Measurements from ENCODE around the gene NUAK2.
A peak's percentile ranks its signal among the peaks of the same experiment; 100 is the strongest.

The NUAK2 gene

DNA sequence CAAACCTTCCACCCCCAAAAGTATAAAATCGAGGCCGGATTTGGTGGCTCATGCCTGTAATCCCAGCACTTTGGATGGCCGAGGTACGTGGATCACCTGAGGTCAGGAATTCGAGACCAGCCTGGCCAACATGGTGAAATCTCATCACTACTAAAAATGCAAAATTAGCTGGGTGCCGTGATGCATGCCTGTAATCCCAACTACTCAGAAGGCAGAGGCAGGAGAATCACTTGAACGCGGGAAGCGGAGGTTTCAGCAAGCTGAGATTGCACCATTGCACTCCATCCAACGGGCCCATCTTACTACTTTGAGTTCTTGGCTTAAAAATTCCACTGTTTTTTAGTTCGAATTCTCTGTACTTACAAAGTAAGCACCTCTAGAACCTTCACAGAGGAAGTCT is 24.2 kb upstream of the NUAK2 start:
- DNase-seq = no peak

DNA sequence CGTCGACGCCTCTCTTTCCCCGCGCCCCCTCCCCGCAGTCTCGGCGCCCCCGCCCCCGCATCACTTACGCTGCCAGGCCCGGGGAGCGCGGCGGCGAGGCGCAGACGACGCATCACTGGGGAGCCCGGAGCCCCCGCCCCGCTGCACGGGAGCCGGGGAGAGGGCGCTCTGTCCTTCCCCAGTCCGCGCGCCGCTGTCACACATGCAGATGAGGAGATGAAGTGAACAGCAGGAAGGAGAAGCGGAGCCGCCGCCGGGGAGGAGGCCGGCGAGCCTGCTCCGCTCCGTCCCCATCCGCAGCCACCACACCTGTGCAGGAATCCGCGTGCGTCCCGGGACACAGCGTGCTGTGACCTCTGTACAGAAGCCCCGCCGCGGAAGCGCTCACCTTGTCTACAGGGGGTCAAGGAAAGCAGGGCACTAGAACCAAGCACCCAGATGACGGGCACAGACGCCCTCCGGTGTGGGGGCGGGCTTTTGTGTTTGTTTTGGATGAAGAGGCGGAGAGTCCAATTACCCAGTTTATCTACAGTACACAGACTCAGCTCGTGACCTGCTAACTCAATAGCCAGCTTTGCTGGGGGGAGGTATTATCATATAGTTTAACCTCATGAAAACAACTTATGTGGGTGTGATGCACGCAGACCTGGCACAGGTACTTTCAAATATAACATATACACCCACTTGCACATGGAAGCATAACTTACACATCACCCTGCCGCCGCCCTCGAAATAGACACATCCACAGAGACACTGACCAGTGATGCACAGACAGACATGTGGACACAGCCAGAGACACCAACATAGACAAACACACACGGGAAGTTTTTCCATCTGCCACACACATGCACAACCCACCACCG is 22.8 kb upstream of the NUAK2 start:
- peak; percentile 23 for DNase-seq

DNA sequence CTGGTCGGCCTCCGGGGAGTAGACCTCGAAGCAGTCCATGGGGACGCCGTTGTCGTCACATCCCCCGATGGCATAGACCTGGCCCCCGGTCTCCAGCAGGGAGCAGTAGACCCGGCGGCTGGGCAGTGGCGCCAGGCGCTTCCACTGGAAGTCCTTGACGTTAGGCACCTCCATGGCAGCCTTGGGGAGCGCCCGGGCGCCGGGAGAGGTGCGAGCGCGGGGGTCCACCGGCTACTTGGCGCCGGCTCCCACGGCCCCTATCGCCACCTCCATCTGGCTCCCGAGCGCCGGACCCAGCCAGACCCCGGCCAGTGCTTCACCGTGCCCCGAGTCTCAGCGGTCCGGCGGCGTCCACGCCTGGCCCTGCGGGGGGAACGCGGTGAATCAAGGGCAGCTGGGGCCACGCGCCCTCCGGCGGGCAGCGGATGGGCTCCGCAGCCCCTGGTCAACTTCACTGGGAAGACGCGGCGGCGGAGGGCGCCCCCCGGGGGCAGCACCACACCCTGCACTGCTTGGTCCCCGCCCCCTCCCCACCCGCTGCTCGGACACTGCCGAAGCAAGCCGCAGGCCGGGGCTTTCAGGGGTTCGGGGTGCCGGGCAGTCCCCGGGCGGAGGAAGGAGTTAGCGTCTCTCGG is 22.0 kb upstream of the NUAK2 start:
- no peak for DNase-seq

DNA sequence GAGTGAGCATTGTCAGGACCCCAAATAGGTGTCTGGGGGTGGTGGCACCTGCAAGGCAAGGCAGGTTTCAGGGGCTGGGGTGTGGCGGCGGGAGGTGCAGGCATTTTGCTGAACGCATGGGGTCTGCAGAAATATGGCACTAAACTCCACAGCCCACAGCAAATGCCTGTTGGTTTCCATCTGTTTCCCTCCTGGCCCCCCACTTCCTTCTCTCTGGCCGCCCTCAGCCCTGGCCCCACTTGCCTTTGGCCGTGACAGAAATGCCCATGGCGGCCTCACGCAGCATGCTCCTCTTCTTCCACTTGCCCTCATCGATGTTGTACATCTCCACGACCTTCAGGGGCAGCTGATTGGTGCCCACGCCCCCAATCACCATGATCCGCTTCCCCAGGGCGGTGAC is 21.4 kb upstream of the NUAK2 start:
- DNase-seq = no peak

DNA sequence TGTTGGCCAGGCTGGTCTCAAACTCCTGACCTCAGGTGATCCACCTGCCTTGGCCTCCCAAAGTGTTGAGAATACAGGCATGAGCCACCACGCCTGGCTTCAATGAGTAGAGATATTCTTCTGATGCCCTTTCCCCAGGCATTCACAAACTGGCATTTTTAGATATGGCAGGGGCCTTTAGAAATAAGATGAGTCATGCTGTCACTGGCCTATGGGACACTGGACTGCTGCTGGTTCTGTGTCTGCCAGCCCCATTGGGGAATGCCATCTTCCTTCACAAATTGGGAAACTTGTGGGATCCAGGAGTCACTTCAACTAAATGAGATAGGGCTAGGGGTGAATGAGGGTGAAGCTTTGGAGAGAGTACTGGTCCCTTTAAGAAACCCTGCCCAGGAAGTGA is 19.1 kb upstream of the NUAK2 start:
- DNase-seq = no peak

DNA sequence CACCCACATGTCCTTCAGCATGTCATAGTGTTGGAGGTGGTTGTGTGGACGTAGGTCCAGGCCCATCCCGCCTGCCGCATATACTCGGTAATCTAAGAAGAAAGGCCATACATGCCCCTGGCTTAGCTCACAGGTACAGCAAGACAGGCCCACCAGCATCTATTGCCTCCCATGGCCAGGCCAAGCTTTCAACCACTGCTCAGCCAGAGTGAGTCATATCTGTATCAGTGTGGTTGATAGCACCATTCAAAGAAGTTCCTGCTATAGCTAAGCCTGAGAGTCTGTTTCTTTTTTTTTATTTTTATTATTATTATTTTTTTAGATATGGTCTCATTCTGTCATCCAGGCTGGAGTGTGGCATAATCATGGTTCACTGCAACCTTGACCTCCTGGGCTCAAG is 18.2 kb upstream of the NUAK2 start:
- no peak for DNase-seq

DNA sequence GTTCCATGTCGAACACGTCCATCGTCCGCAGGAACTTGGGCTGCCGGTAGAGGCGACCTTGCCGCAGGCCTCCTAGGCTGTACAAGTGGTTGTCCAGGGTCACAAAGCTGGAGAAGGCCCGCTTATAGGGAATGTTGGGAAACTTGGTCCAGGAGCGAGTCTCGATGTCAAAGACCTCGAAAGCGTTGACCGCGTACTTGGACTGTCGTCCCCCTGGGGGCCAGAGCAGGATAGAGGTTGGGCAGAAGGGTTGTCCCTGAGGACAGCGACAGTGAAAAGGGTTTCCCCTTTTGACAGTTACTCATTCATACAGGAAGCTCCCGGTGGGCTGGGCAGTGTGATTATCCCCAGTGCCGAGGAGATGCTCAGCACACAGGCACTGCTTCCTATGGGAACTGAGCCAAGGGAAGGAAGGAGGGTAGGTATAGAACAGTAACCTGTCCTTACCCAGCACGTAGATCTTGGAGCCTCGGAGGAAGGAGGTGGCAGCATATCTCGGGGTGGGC is 17.7 kb upstream of the NUAK2 start:
- DNase-seq = no peak

DNA sequence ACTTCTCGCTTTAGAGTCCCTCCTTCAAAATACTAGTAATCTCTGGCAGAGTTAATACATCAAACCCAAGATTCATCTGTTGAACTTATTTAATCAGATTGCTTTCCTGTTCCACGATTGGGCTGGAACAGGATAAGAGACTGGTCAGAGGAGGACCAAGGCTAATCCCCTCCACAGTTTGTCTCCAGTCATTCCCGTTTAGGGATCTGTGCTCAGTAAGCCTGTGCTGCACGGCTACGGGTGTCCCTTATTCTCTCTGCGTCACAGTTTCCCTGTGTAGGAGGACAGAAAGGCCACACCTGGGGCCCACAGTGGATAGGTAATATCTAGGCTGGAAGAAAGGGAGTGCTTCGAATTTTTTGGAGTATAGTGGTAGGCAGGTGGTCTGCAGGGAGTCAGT is 16.5 kb upstream of the NUAK2 start:
- no peak for DNase-seq

DNA sequence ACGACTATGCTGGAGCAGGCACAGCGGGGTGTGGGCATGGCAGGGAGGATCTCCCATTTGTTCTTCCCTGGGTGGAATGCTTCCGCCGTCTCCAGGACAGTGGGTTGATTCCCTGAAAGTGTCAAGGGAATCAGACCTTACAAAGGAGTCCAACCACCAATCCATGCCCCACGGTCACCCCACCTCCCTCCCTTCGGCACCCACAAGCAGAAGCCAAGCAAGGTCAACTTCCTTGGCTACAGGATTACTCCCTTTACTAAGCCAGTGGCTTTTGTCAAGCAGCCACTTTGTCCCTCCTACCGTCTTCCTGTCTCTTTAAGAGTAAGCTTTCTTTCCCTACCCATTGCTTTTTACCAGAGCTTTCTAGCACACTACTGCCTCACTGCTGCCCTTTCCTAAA is 15.9 kb upstream of the NUAK2 start:
- no peak for DNase-seq

DNA sequence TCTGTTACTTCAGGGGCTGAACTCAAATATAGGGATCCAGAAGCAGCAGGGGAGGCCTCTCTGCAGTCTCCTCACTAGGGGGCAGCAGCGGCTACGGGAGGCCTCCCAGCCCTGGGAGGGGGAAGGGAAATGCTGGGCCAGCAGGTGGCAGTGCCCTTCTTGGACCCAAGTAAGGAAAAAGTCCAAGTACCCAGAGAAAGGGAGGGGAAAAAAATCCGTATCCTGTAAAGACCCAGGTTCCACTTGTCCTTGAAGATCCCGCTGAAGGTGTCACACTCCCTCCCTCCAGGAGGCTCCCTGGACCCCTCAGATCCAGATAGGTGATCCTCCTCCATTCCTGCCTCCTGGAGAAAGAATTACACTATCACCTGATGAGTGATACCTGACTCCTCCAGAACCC is 14.1 kb upstream of the NUAK2 start:
- peak; percentile 23 for DNase-seq

DNA sequence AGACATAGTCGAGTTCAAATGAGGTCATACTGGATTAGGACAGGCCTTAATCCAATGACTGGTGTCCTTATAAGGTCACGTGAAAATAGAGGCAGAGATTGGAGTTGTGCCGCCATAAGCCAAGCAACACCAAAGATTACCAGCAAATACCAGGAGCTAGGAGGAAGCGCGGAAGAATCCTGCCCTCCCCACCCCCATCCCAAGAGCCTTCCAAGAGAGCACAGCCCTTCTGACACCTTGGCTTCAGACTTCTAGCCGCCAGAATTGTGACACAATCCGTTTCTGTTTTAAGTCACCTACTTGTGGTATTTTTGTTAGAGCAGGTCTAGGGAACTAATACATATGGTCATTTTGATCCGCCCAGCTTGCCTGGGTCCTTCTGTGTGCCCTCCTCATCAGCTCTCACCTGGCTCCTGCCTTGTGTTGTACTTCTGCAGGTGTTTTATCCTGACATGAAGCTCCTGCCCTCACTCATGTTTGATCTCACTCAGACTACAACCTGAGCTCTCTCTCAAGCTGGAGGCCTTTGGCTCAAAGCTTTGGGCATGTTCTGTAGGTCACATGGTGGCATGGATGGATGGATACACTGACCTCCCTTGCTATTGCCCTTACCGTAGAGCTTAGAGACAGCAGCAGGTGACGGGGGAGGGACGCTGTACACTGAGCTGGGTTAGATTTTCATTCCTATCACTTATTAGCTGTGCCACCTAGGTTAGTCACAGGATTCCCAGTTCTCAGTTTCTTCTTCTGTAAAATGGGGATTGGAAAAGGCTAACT is 10.7 kb upstream of the NUAK2 start:
- no peak for DNase-seq

DNA sequence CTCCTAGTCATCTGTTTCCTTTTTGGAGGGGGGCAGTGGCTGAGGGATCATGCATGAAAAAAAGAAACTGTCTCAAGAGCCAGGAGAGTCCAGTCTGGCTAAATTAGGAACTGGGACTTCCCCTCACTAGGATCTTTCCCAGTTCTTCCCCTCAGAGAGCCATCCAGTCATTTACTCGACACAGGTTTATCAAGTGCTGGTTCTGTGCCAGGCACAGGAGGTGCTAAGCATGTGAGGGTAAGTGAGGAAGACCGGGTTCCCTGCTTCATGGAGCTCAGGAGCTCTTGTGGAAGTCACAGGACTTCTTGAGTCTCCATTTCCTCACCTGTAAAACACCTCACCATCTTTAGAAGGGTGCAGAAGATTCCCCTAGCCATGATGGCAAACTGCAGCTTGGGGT is 8.6 kb upstream of the NUAK2 start:
- no peak for DNase-seq

DNA sequence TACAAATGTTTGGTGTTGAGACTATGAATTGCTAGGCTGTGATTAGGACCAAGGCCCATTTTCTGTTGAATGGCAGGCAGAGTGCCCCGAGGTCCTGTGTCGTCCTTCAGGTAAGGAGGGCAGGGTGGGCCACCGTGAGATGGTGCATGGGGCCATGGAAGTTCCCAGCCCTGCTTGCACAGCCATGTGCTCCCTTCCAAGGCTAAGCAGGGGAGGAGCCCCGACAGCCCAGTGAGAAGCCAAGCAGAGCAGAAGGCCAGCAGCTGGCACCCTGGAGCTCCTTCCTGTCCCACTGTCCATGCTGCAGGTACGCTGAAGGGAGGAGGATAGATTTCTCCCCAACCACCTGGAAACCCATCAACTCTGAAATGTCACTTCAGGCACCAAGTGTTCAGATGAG is 8.2 kb upstream of the NUAK2 start:
- DNase-seq = no peak

DNA sequence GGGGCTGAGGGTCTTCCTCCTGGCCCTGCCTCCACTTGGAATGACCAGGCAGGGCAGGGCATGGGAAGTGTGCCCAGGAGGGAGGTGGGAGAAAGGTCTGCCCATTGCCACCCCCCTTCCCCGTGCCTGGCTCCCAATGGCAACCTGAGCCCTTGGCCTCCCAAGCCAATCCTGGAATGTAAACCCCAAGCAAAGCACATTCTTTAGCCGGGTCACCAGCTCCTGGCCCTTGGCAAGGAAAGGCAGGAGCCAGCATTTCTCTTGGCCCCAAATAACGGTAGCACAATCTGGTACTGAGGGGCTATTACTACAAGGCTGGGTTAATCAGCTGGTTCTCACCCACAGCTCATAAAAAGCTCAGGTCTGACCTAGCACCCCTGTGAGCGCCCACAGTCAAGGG is 6.9 kb upstream of the NUAK2 start:
- no peak for DNase-seq

DNA sequence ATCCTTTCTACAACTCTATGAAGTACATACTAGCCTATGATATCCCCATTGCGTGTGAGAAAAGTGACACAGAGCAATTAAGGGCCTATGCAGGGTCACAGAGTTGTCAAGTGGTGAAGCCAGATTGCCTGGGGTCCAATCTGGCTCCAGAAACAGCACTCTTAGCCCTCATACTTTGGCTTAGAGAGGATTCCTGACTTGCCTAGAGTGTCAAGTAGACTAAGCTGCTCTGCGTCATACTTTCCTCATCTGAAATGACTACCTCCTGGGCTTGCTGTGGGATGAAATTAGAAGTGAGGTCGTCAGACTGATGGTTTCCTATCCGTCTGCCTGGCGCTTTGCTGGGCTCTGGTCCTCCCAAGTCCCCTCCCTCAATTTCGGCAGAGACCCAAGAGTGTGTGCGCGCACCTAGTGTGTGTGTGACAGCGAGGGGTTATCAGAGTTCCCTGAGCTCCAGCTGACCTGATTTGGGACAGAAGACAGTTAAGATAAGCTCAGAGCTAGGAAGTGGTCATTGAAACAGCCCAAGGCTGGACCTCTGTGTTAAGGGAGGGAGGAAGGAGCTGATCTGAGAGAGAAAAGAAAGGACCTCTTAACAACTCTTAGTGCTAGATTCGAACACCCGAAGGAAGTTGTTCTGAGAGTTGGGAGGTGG is 5.4 kb upstream of the NUAK2 start:
- no peak for DNase-seq

DNA sequence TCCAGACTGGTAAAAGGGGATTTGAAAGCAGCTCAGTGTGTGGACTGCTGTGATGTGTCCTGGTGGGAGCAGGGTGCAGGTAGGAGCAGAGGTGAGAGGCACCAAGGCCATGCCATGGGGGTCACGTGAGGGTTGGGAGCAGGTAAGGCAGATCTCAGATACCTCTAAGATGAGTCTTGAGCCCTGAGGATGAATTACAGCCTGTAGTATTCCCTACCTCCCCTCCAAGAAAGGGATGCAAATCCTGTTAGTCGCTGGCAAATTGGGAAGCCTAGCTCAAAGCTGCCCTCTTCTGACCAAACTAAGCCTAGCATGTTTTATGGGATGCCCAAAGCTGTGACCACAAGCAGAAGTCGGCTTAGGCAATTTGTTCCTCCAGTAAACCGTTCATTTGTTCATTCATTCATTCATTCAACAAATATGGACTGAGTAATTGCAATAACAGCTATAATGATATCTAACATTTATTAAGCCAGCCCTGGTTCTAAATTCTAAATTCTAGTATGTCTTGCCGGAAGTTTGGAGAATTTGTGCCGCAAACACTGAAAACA is 3.9 kb upstream of the NUAK2 start:
- no peak for DNase-seq

DNA sequence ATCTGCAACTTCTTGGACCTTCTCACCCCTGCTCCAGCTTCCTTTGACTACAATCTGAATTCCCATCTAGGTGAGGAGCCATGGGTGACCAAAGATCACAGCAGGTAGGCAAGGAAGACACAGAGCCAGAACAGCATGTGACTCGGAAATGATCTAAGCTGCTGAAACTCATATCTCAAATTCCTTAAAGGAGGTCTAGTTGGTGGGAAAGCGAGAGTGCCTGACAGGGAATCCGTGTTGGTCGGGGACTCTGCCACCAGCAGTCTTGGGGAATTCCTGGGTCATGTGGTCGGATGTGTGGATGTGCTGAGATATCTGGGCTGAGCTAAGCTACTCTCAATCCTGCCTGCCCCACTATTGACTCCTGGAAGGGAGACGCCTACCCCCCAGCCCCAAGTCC is 3.2 kb upstream of the NUAK2 start:
- no peak for DNase-seq

DNA sequence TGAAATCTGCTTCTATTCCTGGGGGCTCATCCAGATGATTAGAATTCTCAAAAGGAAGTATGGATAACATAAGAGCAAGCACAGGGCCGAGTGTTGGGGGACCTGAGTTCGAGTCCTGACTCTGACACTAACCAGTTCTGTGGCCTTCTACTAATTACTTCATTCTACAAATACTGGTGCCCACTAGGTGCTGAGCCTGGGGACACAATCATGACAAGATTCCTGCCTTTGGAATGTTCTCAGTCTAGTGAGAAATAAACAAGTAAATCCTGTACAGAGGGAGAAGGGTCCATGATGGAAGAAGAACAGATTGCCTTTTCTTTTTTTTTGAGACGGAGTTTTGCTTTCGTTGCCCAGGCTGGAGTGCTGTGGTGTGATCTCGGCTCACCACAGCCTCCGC is 2.2 kb upstream of the NUAK2 start:
- no peak for DNase-seq

DNA sequence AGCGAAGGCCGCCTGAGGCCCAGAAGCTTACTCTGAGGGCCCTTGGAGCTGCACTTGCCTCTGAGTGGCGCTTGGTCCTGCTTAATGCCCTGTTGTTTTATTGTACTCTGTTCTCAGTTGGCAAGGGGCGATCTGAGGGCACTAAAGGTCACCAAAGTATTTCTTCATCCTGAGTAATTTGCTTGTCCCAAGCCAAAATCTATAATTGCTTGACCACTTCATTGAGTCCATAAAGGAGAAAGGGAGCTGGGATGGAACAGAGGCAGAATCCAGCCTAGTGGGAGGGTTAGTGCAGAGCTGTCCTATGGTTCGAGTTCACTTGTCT is 376 bp upstream of the NUAK2 start:
- no peak for DNase-seq

DNA sequence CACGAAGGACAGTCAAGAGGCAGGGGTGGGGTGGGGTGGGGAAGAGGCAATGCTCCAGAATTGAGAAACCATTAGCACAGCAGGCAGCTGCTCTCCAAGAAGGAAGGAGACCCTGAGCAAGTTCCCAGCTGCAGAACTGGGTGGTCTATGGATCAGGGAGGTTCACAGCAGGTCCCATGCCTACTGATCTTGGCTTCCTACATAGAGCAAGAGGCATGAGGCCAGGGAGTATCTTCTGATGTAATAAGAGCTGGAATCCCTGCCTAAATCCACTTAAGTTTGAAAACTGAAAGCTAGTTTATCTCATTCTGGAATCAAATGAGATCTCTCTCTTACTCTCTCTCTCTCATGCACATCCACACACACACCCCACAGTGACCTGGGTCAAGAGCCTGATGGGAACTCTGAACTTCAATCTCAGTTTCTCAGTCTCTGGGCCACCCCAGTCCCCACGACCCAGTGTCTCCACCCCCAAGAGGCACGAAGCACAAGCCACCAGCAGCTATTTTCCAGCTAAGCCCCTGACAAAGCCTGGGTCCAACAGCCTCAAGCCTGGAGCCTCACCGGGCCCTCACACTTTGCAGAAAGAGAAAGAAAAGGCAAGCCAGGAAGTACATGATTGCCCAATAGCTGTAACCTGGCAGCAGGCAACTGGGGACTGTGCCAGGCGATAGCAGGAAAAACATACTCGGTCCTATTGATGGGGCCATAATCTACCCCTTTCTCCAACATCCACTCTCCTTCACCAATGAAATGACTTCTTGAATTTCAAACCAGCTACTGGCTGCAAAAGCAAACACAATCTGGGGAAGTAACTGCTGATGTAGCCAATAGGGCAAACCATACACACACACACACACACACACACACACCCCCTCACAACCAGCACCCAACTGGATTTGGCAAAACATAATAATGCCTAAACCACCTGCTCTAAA is 2.2 kb downstream of the NUAK2 start:
- DNase-seq = no peak

DNA sequence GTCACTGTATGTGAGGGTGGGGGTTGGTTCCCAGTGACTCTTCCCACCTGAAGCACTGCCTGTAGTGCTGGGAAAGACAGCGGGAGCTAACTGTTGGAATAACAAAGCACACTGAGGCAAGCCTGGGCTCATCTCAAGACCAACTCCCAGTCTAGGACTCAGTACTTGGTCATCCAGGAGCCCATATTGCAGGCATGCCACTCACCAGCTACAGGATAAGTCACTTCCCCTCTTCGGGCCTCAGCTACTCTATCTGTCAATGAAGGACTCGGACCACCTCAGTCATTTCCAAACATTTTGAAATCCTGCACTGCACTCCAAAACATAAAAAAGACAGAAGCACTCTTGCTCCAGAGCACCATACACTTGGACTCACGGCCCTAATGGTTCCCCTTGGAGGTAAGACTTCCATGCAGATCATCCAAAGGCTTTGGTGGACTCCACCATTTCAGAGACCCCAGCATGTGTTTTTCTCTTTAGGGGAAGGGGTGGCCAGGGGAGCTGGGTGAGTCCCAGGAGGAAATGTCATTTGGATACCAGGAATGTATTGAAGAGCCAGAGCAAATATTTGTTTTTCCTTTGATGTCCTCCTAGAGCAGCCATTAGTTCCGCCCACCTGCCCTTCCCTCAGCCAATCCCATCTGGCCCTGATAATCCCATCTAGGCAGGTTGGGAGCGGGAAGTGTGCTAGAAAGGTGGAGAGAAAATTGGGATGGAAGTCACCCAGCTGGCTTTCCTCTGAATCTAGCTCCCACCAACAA is 3.1 kb downstream of the NUAK2 start:
- DNase-seq = no peak

Measured in activated gamma-delta T cell (primary cell).